ENCODE data around the gene MRPL40. TPM values are rescaled to one million over a fixed set of nuclear protein-coding genes. Genes with fewer than 3 reads are reported as not detected.

The MRPL40 gene
- total and polyA plus RNA-seq, 4 donors: 13.9 to 38.1 (median 26.9) TPM

DNA sequence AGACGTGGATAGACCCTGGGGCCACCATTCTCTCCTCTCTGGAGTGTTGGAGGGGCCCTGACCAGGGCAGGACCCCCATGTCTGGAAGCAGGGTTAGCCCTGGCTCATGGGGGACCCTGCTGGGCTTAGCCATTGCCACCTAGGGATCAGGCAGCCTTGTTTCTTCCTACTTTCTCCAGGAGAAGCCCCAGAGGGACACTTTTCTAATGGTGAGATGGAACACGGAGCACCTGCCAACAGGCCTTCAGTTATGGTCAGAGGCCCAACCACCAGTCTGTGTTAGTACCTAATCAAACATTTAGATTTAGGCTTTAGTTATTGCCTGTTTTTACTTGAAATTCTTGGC lies 17.1 kb downstream of the MRPL40 start:
- Histone ChIP-seq H3K4me3 (ENCODE audit: low read length in 2 of 2) (no peak overlapping the region), H3K27me3 (ENCODE audit: control insufficient read depth in 1 of 2, insufficient read depth in 2 of 2, low read length in 1 of 2) (no peaks in the 10 kb centered on the region), H3K4me1 (ENCODE audit: control insufficient read depth in 1 of 2, insufficient read depth in 2 of 2, low read length in 2 of 2) (no peaks in the 10 kb centered on the region), H3K9me3 (ENCODE audit: control insufficient read depth, low read length) (no peaks in the 10 kb centered on the region), H3K27ac (ENCODE audit: low read depth in 1 of 2, low read length in 2 of 2) (no peak overlapping the region), H3K36me3 (ENCODE audit: control insufficient read depth in 1 of 2, insufficient read depth in 2 of 2, low read length in 1 of 2) (peaks cover 0 to 7% of the 10 kb centered on the region in 2 donors)
- DNase-seq: no peak
- no peak for ATAC-seq (ENCODE audit: low FRiP score)
- intact Hi-C loops (cut with DNase I): no loop called here
- WGBS, 2 donors: 67 to 80% methylated on average over 2 of the region's 2 CpGs

- Histone ChIP-seq H3K4me3 (ENCODE audit: low read length in 2 of 2) (no peak overlapping the region), H3K4me1 (ENCODE audit: control insufficient read depth in 1 of 2, insufficient read depth in 2 of 2, low read length in 2 of 2) (no peaks in the 10 kb centered on the region), H3K36me3 (ENCODE audit: control insufficient read depth in 1 of 2, insufficient read depth in 2 of 2, low read length in 1 of 2) (peaks cover 2 to 7% of the 10 kb centered on the region in 2 donors), H3K9me3 (ENCODE audit: control insufficient read depth, low read length) (no peaks in the 10 kb centered on the region), H3K27me3 (ENCODE audit: control insufficient read depth in 1 of 2, insufficient read depth in 2 of 2, low read length in 1 of 2) (no peaks in the 10 kb centered on the region), H3K27ac (ENCODE audit: low read depth in 1 of 2, low read length in 2 of 2) (no peak overlapping the region)
- intact Hi-C loops (cut with DNase I): loop anchor here in 1 of 2 donors (5.0 kb wide), 1 partner anchor 273 kb away; the partner anchor contains the start of gene SLC25A1
- WGBS, 2 donors: 68 to 82% methylated on average over 8 of the region's 8 CpGs
- DNase-seq (no peak), ATAC-seq (ENCODE audit: low FRiP score) (no peak)
Observed at GRCh38 chr22:19450363-19451175, 18.2 kb downstream of the MRPL40 start.

GRCh38 chr22:19451570-19451969 lies 19.2 kb downstream of the MRPL40 start:
- DNase-seq (no peak), ATAC-seq (ENCODE audit: low FRiP score) (no peak)
- Histone ChIP-seq H3K4me1 (ENCODE audit: control insufficient read depth in 1 of 2, insufficient read depth in 2 of 2, low read length in 2 of 2) (no peaks in the 10 kb centered on the region), H3K9me3 (ENCODE audit: control insufficient read depth, low read length) (no peaks in the 10 kb centered on the region), H3K36me3 (ENCODE audit: control insufficient read depth in 1 of 2, insufficient read depth in 2 of 2, low read length in 1 of 2) (peaks cover 6 to 11% of the 10 kb centered on the region in 2 donors), H3K27ac (ENCODE audit: low read depth in 1 of 2, low read length in 2 of 2) (no peak overlapping the region), H3K27me3 (ENCODE audit: control insufficient read depth in 1 of 2, insufficient read depth in 2 of 2, low read length in 1 of 2) (no peaks in the 10 kb centered on the region), H3K4me3 (ENCODE audit: low read length in 2 of 2) (no peak overlapping the region)
- 94 to 96% methylated on average over 4 of the region's 4 CpGs for WGBS, 2 donors
- intact Hi-C loops (cut with DNase I): loop anchor here in 1 of 2 donors (5.0 kb wide), 1 partner anchor 274 kb away; the partner anchor contains the start of gene SLC25A1

DNA sequence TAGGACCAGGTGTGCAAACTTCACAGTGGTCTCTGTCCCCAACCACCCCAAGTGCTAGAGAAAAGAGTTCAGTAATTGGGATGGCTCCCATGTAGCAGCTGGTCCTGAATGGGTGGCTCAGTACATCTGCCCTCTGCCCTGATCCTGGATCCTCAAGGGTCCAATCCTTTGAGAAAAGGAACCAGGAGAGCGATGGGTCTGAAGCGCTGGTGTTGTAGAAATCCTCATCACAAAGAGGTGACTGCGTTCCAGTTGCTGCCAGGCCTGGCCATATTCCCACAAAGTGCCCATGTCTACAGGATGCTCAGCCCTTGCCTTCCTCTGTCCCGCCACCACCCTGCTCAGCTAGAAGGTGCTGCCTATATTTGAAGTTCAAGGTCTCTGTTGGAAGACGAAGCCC lies 21.4 kb downstream of the MRPL40 start:
- no peak for ATAC-seq (ENCODE audit: low FRiP score)

GRCh38 chr22:19454156-19454555 lies 21.8 kb downstream of the MRPL40 start:
- Histone ChIP-seq H3K36me3 (ENCODE audit: control insufficient read depth in 1 of 2, insufficient read depth in 2 of 2, low read length in 1 of 2) (peaks cover 6 to 17% of the 10 kb centered on the region in 2 donors), H3K4me3 (ENCODE audit: low read length in 2 of 2) (no peak overlapping the region), H3K4me1 (ENCODE audit: control insufficient read depth in 1 of 2, insufficient read depth in 2 of 2, low read length in 2 of 2) (no peaks in the 10 kb centered on the region), H3K9me3 (ENCODE audit: control insufficient read depth, low read length) (no peaks in the 10 kb centered on the region), H3K27ac (ENCODE audit: low read depth in 1 of 2, low read length in 2 of 2) (no peak overlapping the region), H3K27me3 (ENCODE audit: control insufficient read depth in 1 of 2, insufficient read depth in 2 of 2, low read length in 1 of 2) (no peaks in the 10 kb centered on the region)
- intact Hi-C loops (cut with DNase I): loop anchor here in 1 of 2 donors (5.0 kb wide), 1 partner anchor 277 kb away; the partner anchor contains the start of gene SLC25A1
- 73 to 79% methylated on average over 6 of the region's 6 CpGs for WGBS, 2 donors
- no peak for ATAC-seq (ENCODE audit: low FRiP score)
- DNase-seq: no peak

More for the DNA sequence above, 21.4 kb downstream of the MRPL40 start:
- Histone ChIP-seq H3K36me3 (ENCODE audit: control insufficient read depth in 1 of 2, insufficient read depth in 2 of 2, low read length in 1 of 2) (peaks cover 6 to 17% of the 10 kb centered on the region in 2 donors), H3K4me1 (ENCODE audit: control insufficient read depth in 1 of 2, insufficient read depth in 2 of 2, low read length in 2 of 2) (no peaks in the 10 kb centered on the region), H3K9me3 (ENCODE audit: control insufficient read depth, low read length) (no peaks in the 10 kb centered on the region), H3K27ac (ENCODE audit: low read depth in 1 of 2, low read length in 2 of 2) (no peak overlapping the region), H3K27me3 (ENCODE audit: control insufficient read depth in 1 of 2, insufficient read depth in 2 of 2, low read length in 1 of 2) (no peaks in the 10 kb centered on the region), H3K4me3 (ENCODE audit: low read length in 2 of 2) (no peak overlapping the region)
- 91 to 92% methylated on average over 5 of the region's 5 CpGs for WGBS, 2 donors
- DNase-seq: no peak
- intact Hi-C loops (cut with DNase I): loop anchor here in 1 of 2 donors (5.0 kb wide), 1 partner anchor 276 kb away; the partner anchor contains the start of gene SLC25A1

DNA sequence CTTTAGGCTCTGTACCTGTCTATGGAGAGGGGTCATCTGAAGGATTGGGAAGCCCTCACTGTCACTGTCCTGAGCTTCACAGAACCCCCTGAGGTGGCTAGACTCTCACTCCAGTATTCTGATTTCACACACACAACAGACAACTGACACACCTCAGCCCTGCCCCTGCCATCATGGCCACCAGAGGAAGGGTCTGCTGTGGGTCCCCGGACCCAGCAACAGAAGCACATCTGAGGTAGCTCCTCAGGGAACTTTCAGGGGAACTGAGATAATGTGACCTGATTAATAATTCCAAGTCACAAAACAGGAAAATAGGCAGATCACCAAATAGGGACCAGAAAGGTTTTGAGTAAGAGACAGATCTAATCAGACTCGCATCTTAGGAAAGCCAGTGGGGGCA lies 22.7 kb downstream of the MRPL40 start:
- Histone ChIP-seq H3K36me3 (ENCODE audit: control insufficient read depth in 1 of 2, insufficient read depth in 2 of 2, low read length in 1 of 2) (peaks cover 6 to 17% of the 10 kb centered on the region in 2 donors), H3K27me3 (ENCODE audit: control insufficient read depth in 1 of 2, insufficient read depth in 2 of 2, low read length in 1 of 2) (no peaks in the 10 kb centered on the region), H3K9me3 (ENCODE audit: control insufficient read depth, low read length) (no peaks in the 10 kb centered on the region), H3K27ac (ENCODE audit: low read depth in 1 of 2, low read length in 2 of 2) (no peak overlapping the region), H3K4me1 (ENCODE audit: control insufficient read depth in 1 of 2, insufficient read depth in 2 of 2, low read length in 2 of 2) (no peaks in the 10 kb centered on the region), H3K4me3 (ENCODE audit: low read length in 2 of 2) (no peak overlapping the region)
- no peak for ATAC-seq (ENCODE audit: low FRiP score)
- no peak for DNase-seq
- intact Hi-C loops (cut with DNase I): no loop called here
- WGBS, 2 donors: 84 to 93% methylated on average over 2 of the region's 2 CpGs

- H3K36me3 ChIP-seq (ENCODE audit: control insufficient read depth in 1 of 2, insufficient read depth in 2 of 2, low read length in 1 of 2): peaks cover 6 to 17% of the 10 kb centered on the region in 2 donors
- 55 to 72% methylated on average over 4 of the region's 4 CpGs for WGBS, 2 donors
Observed at GRCh38 chr22:19455585-19456370, 23.4 kb downstream of the MRPL40 start.

GRCh38 chr22:19456541-19456940 lies 24.2 kb downstream of the MRPL40 start:
- Histone ChIP-seq H3K4me1 (ENCODE audit: control insufficient read depth in 1 of 2, insufficient read depth in 2 of 2, low read length in 2 of 2) (no peaks in the 10 kb centered on the region), H3K9me3 (ENCODE audit: control insufficient read depth, low read length) (no peaks in the 10 kb centered on the region), H3K36me3 (ENCODE audit: control insufficient read depth in 1 of 2, insufficient read depth in 2 of 2, low read length in 1 of 2) (peaks cover 6 to 17% of the 10 kb centered on the region in 2 donors), H3K27me3 (ENCODE audit: control insufficient read depth in 1 of 2, insufficient read depth in 2 of 2, low read length in 1 of 2) (no peaks in the 10 kb centered on the region), H3K27ac (ENCODE audit: low read depth in 1 of 2, low read length in 2 of 2) (no peak overlapping the region), H3K4me3 (ENCODE audit: low read length in 2 of 2) (no peak overlapping the region)
- ATAC-seq (ENCODE audit: low FRiP score) (no peak), DNase-seq (no peak)
- intact Hi-C loops (cut with DNase I): no loop called here
- WGBS, 2 donors: 93 to 94% methylated on average over 10 of the region's 10 CpGs

More at GRCh38 chr22:19455585-19456370, 23.4 kb downstream of the MRPL40 start:
- no peak for ATAC-seq (ENCODE audit: low FRiP score)
- no peak for DNase-seq
- no peaks in the 10 kb centered on the region for H3K9me3 ChIP-seq (ENCODE audit: control insufficient read depth, low read length)
- no peaks in the 10 kb centered on the region for H3K4me1 ChIP-seq (ENCODE audit: control insufficient read depth in 1 of 2, insufficient read depth in 2 of 2, low read length in 2 of 2)
- H3K27me3 ChIP-seq (ENCODE audit: control insufficient read depth in 1 of 2, insufficient read depth in 2 of 2, low read length in 1 of 2): no peaks in the 10 kb centered on the region
- intact Hi-C loops (cut with DNase I): no loop called here
- no peak overlapping the region for H3K27ac ChIP-seq (ENCODE audit: low read depth in 1 of 2, low read length in 2 of 2)
- H3K4me3 ChIP-seq (ENCODE audit: low read length in 2 of 2): no peak overlapping the region
